Stimulated activated CD4-positive, alpha-beta T cell treated with anti-CD3 and anti-CD28 coated beads, Interleukin-4, amount 100 ng/mL, for 4 hours (primary cell): ENCODE measurements around the gene WDFY4.

ENCODE experiments used
- DNase-seq, 2 experiments: peaks; one replicate each; pipeline ENCODE4 v3.0.0-alpha.2; 2020

The WDFY4 gene

GRCh38 chr10:48773580-48773979, 88.9 kb downstream of the WDFY4 start:
- DNase-seq: no peak

- no peak for DNase-seq
Observed at GRCh38 chr10:48774416-48775205, 89.9 kb downstream of the WDFY4 start.

- no peak for DNase-seq
Observed at GRCh38 chr10:48775206-48775517, 90.5 kb downstream of the WDFY4 start.

GRCh38 chr10:48776005-48776522, 91.4 kb downstream of the WDFY4 start:
- no peak for DNase-seq

GRCh38 chr10:48776528-48776927, 91.9 kb downstream of the WDFY4 start:
- DNase-seq: no peak

- no peak for DNase-seq
Observed at GRCh38 chr10:48777110-48777509, 92.4 kb downstream of the WDFY4 start.

- no peak for DNase-seq
Observed at GRCh38 chr10:48778193-48778857, 93.7 kb downstream of the WDFY4 start.

- no peak for DNase-seq
Observed at GRCh38 chr10:48779077-48779476, 94.4 kb downstream of the WDFY4 start.

- no peak for DNase-seq
Observed at GRCh38 chr10:48779546-48780152, 95.0 kb downstream of the WDFY4 start.

- DNase-seq: no peak
Observed at GRCh38 chr10:48780341-48780740, 95.7 kb downstream of the WDFY4 start.

GRCh38 chr10:48782386-48782785, 97.7 kb downstream of the WDFY4 start:
- DNase-seq: no peak

GRCh38 chr10:48784031-48784430, 99.4 kb downstream of the WDFY4 start:
- no peak for DNase-seq

GRCh38 chr10:48785796-48786195, 101.1 kb downstream of the WDFY4 start:
- no peak for DNase-seq

- no peak for DNase-seq
Observed at GRCh38 chr10:48786606-48787282, 102.1 kb downstream of the WDFY4 start.

- no peak for DNase-seq
Observed at GRCh38 chr10:48788554-48788953, 103.9 kb downstream of the WDFY4 start.

GRCh38 chr10:48789486-48790456, 105.1 kb downstream of the WDFY4 start:
- no peak for DNase-seq

- no peak for DNase-seq
Observed at GRCh38 chr10:48790457-48791044, 105.9 kb downstream of the WDFY4 start.

- no peak for DNase-seq
Observed at GRCh38 chr10:48791267-48791928, 106.7 kb downstream of the WDFY4 start.

GRCh38 chr10:48792121-48792520, 107.4 kb downstream of the WDFY4 start:
- no peak for DNase-seq

GRCh38 chr10:48792687-48793096, 108.0 kb downstream of the WDFY4 start:
- no peak for DNase-seq

- no peak for DNase-seq
Observed at GRCh38 chr10:48794074-48794473, 109.4 kb downstream of the WDFY4 start.
